Measurements from ENCODE around the gene ALG3.

DNA sequence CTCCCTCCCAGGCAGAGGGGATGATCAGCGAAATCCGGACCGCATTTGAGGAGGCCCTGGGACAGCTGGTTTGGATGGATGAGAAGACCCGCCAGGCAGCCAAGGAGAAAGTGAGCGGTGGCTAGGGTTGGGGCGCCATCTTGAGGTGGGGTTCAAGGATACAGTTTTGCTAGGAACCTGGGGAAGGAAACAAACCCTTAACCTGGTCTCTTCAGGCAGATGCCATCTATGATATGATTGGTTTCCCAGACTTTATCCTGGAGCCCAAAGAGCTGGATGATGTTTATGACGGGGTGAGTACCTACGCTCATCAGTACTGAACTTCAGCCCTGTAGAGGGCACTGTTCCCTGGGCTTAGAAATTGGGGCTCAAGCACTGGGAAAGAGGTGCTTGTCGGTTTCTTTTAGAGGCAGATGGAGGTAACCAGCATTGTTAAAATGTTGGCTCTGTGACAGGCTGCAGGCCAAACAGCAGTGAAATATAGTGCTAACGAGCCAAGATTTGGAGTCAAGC lies 40.7 kb upstream of the ALG3 start:
- TF ChIP-seq CTCF (IDR thresholded peaks at IDR 0.05) (peak; percentile 79), ZFX (IDR thresholded peaks at IDR 0.05; ENCODE audit: borderline replicate concordance) (no peak)
